HepG2 (cell line): ENCODE results near the gene GZF1. TPM values are rescaled to one million over a fixed set of nuclear protein-coding genes. Genes with fewer than 3 reads are reported as not detected.
A peak's percentile ranks its signal among the peaks of the same experiment; 100 is the strongest.

Source experiments
- DR1 ChIP-seq: sonication (generic); formaldehyde crosslinking; IDR thresholded peaks from 2 replicates; pipeline ENCODE4 v1.8.0; 2021; ENCODE audit warnings: mild to moderate bottlenecking, missing genetic modification reagents, inconsistent platforms
- FOXA1 ChIP-seq, 2 experiments: fragments of 450-650 bp in 1 of 2; sonication (generic) in 1 of 2; formaldehyde crosslinking in 1 of 2; IDR thresholded peaks; 2 replicates each; pipeline versions ENCODE4 v1.4.0 to v1.6.1; 2016 to 2020; ENCODE audit warnings: missing genetic modification reagents in 1 of 2
- FOXO1 ChIP-seq: sonication (generic); formaldehyde crosslinking; IDR thresholded peaks from 2 replicates; pipeline ENCODE4 v1.4.0; 2020; ENCODE audit warnings: missing genetic modification reagents
- GZF1 ChIP-seq: sonication (generic); formaldehyde crosslinking; IDR thresholded peaks from 2 replicates; pipeline ENCODE4 v1.5.1; 2020; ENCODE audit warnings: mild to moderate bottlenecking, missing genetic modification reagents
- HOXA7 ChIP-seq: sonication (generic); formaldehyde crosslinking; IDR thresholded peaks from 2 replicates; pipeline ENCODE4 v1.8.1; 2022; ENCODE audit warnings: mild to moderate bottlenecking, missing genetic modification reagents, moderate library complexity
- KMT2A ChIP-seq: sonication (generic); formaldehyde crosslinking; IDR thresholded peaks from 2 replicates; pipeline ENCODE4 v1.4.0; 2020; ENCODE audit warnings: missing genetic modification reagents
- MEIS1 ChIP-seq: sonication (generic); formaldehyde crosslinking; IDR thresholded peaks from 2 replicates; pipeline ENCODE4 v1.9.0; 2021; ENCODE audit warnings: mild to moderate bottlenecking, missing genetic modification reagents, moderate library complexity, borderline replicate concordance
- PRPF4 ChIP-seq: fragments of 200-400 bp; formaldehyde crosslinking; IDR thresholded peaks from 2 replicates; pipeline ENCODE4 v1.6.1; 2016; ENCODE audit warnings: low read length, low read depth; ENCODE audit not compliant: poor library complexity, severe bottlenecking
- REL ChIP-seq: sonication (generic); formaldehyde crosslinking; conservative IDR thresholded peaks from 2 replicates; pipeline ENCODE4 v1.8.0; 2022; ENCODE audit warnings: mild to moderate bottlenecking, missing genetic modification reagents, moderate library complexity
- TEAD2 ChIP-seq: sonication (generic); formaldehyde crosslinking; IDR thresholded peaks from 2 replicates; pipeline ENCODE4 v1.9.0; 2021; ENCODE audit warnings: missing genetic modification reagents
- YEATS2 ChIP-seq: sonication (generic); formaldehyde crosslinking; IDR thresholded peaks from 2 replicates; pipeline ENCODE4 v1.4.0; 2020; ENCODE audit warnings: missing genetic modification reagents, borderline replicate concordance
- ZC3H4 ChIP-seq: sonication (generic); formaldehyde crosslinking; IDR thresholded peaks from 2 replicates; pipeline ENCODE4 v1.4.0; 2020; ENCODE audit warnings: missing genetic modification reagents, borderline replicate concordance
- ZFP36 ChIP-seq: fragments of 150-350 bp; IDR thresholded peaks from 2 replicates; pipeline ENCODE4 v1.6.1; 2018; ENCODE audit warnings: borderline replicate concordance, low read length, low read depth; ENCODE audit not compliant: partially characterized antibody
- ZFP36L2 ChIP-seq: sonication (generic); formaldehyde crosslinking; IDR thresholded peaks from 2 replicates; pipeline ENCODE4 v1.4.0; 2020; ENCODE audit warnings: missing genetic modification reagents
- ZNF260 ChIP-seq: sonication (generic); formaldehyde crosslinking; IDR thresholded peaks from 2 replicates; pipeline ENCODE4 v1.4.0; 2020; ENCODE audit warnings: missing genetic modification reagents, low read depth, mild to moderate bottlenecking, borderline replicate concordance
- ZNF3 ChIP-seq: IDR thresholded peaks from 2 replicates; pipeline ENCODE4 v1.7.0; 2017; ENCODE audit warnings: inconsistent platforms
- ZNF543 ChIP-seq: sonication (generic); formaldehyde crosslinking; IDR thresholded peaks from 2 replicates; pipeline ENCODE4 v1.4.0; 2020; ENCODE audit warnings: mild to moderate bottlenecking, missing genetic modification reagents
- ZNF670 ChIP-seq: sonication (generic); formaldehyde crosslinking; IDR thresholded peaks from 2 replicates; pipeline ENCODE4 v1.8.0; 2022; ENCODE audit warnings: mild to moderate bottlenecking, missing genetic modification reagents, borderline replicate concordance
- polyA plus RNA-seq, 8 experiments: library from polyadenylated mRNA; depleted of rRNA in 3 of 8; stranded (reverse) in 7 of 8; unstranded in 1 of 8; fragments of >200 nt; fragmentation: Illumina TruSeq in 4 of 8; extraction: Trizol in 4 of 8; gene quantifications; 2 replicates each; pipeline versions ENCODE4 v1.2.1 to v1.2.3, GENCODE V29; 2011 to 2016; ENCODE audit warnings: low read depth in 4 of 8, missing spikeins in 1 of 8, mixed read lengths in 1 of 8; ENCODE audit not compliant: insufficient read depth in 1 of 8
- total RNA-seq, 5 experiments: library from RNA; depleted of rRNA; stranded (reverse); fragments of >200 nt; fragmentation: Illumina TruSeq; extraction: Trizol; gene quantifications; 2 replicates each; pipeline ENCODE4 v1.2.3, GENCODE V29; 2016; ENCODE audit warnings: low read depth in 1 of 5
- TF ChIP-seq, protein P1 (sequence below): sonication (generic); formaldehyde crosslinking; IDR thresholded peaks from 2 replicates; pipeline ENCODE4 v1.9.0; 2021; ENCODE audit warnings: missing genetic modification reagents, borderline replicate concordance
- TF ChIP-seq, protein P2 (sequence below): sonication (generic); formaldehyde crosslinking; IDR thresholded peaks from 2 replicates; pipeline ENCODE4 v1.4.0; 2020; ENCODE audit warnings: missing genetic modification reagents
- TF ChIP-seq, protein P3 (sequence below): sonication (generic); formaldehyde crosslinking; IDR thresholded peaks from 2 replicates; pipeline ENCODE4 v1.4.0; 2020; ENCODE audit warnings: missing genetic modification reagents; ENCODE audit errors: not compliant biosample characterization
- TF ChIP-seq, protein P4 (sequence below): sonication (generic); formaldehyde crosslinking; IDR thresholded peaks from 2 replicates; pipeline ENCODE4 v1.5.0; 2020; ENCODE audit warnings: mild to moderate bottlenecking, low read depth, missing genetic modification reagents, borderline replicate concordance
- TF ChIP-seq, protein P5 (sequence below): sonication (generic); formaldehyde crosslinking; IDR thresholded peaks from 2 replicates; pipeline ENCODE4 v1.4.0; 2020; ENCODE audit warnings: missing genetic modification reagents

Gene GZF1
- total and polyA plus RNA-seq, 2 of the 13 experiments (the other 11 are each of a cell fraction or from before 2014, with no cell fraction given): 16.9 to 26.0 TPM

DNA sequence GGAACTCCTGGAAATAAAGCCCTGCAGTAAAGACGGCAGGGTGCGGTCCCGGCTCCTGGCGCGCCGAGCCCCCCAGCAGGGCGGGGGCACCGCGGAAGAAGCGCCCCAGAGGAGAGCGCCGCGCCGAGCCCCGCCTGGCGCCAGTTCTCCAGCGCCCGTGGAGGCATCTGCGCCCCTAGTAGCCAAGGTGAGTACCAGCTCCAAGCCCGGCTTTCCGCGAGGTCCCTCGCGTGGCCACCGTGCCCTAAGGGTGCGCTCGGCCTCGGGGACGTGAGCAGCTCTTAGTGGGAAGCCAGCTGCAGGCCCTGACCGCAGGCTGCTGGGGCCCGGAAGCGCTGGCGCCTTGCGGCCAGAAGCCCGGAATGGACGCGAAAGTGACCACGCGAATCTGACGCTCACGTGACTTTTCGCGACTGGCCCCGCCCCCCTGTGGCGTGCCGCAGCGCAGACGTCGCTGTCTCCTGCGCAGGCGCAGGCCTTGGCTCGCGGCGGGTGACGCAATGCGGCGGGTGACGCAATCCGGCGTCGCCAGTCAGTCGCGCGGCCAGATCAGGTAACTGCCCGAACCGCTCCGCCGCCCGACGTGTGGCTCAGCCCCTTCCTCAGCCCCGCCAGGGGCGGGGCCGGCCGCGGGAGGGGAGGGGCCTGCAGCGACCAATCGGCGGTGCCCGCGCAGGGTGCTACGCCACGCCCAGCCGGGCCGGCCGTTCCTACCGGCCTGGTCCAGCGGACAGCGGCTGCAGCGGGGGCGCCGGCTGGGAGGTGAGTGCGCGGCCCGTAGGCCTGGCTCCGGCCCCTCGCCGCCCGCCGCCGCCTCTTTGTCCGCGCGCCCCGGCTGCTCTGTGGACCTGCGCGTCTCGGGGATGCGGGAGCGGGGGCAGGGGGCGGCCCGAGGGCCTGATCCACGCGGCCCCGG, at the start of gene GZF1 (continued):
- TF ChIP-seq, protein P1, sequence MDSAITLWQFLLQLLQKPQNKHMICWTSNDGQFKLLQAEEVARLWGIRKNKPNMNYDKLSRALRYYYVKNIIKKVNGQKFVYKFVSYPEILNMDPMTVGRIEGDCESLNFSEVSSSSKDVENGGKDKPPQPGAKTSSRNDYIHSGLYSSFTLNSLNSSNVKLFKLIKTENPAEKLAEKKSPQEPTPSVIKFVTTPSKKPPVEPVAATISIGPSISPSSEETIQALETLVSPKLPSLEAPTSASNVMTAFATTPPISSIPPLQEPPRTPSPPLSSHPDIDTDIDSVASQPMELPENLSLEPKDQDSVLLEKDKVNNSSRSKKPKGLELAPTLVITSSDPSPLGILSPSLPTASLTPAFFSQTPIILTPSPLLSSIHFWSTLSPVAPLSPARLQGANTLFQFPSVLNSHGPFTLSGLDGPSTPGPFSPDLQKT (CRISPR knock-in tag): no peak; the same call in 1 of the 2 replicates
- no peak for TF ChIP-seq ZNF260 (CRISPR knock-in tag)
- TF ChIP-seq, protein P2, sequence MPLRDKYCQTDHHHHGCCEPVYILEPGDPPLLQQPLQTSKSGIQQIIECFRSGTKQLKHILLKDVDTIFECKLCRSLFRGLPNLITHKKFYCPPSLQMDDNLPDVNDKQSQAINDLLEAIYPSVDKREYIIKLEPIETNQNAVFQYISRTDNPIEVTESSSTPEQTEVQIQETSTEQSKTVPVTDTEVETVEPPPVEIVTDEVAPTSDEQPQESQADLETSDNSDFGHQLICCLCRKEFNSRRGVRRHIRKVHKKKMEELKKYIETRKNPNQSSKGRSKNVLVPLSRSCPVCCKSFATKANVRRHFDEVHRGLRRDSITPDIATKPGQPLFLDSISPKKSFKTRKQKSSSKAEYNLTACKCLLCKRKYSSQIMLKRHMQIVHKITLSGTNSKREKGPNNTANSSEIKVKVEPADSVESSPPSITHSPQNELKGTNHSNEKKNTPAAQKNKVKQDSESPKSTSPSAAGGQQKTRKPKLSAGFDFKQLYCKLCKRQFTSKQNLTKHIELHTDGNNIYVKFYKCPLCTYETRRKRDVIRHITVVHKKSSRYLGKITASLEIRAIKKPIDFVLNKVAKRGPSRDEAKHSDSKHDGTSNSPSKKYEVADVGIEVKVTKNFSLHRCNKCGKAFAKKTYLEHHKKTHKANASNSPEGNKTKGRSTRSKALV (CRISPR knock-in tag): peak; percentile 94
- TF ChIP-seq ZC3H4 (CRISPR knock-in tag): peak; percentile 75; the same call in 1 of the 2 replicates
- TF ChIP-seq HOXA7 (CRISPR knock-in tag): no peak
- TF ChIP-seq ZNF543 (CRISPR knock-in tag): peak; percentile 99
- TF ChIP-seq ZNF670: peak; percentile 95; the same call in 1 of the 2 replicates
- TF ChIP-seq, protein P3, sequence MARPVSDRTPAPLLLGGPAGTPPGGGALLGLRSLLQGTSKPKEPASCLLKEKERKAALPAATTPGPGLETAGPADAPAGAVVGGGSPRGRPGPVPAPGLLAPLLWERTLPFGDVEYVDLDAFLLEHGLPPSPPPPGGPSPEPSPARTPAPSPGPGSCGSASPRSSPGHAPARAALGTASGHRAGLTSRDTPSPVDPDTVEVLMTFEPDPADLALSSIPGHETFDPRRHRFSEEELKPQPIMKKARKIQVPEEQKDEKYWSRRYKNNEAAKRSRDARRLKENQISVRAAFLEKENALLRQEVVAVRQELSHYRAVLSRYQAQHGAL (CRISPR knock-in tag): peak; percentile 50
- peak; percentile 74 for TF ChIP-seq FOXO1 (CRISPR knock-in tag)
- peak; percentile 78; the same call in 1 of the 2 replicates for TF ChIP-seq GZF1
- TF ChIP-seq YEATS2 (CRISPR knock-in tag): peak; percentile 92
- peak; percentile 95 for TF ChIP-seq KMT2A (CRISPR knock-in tag)
- TF ChIP-seq, protein P4, sequence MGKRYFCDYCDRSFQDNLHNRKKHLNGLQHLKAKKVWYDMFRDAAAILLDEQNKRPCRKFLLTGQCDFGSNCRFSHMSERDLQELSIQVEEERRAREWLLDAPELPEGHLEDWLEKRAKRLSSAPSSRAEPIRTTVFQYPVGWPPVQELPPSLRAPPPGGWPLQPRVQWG (CRISPR knock-in tag): no peak
- TF ChIP-seq ZNF3 (CRISPR knock-in tag): peak; percentile 66; the same call in 1 of the 2 replicates
- no peak for TF ChIP-seq FOXA1 (IDR thresholded peaks at IDR 0.05)
- TF ChIP-seq FOXA1 (CRISPR knock-in tag; IDR thresholded peaks at IDR 0.05): peak; percentile 56
- no peak for TF ChIP-seq PRPF4
- TF ChIP-seq REL: peak; percentile 96
- TF ChIP-seq MEIS1 (CRISPR knock-in tag): peak; percentile 98; the same call in 1 of the 2 replicates
- TF ChIP-seq ZFP36L2 (CRISPR knock-in tag): peak; percentile 85; the same call in 1 of the 2 replicates
- TF ChIP-seq ZFP36: no peak
- TF ChIP-seq, protein P5, sequence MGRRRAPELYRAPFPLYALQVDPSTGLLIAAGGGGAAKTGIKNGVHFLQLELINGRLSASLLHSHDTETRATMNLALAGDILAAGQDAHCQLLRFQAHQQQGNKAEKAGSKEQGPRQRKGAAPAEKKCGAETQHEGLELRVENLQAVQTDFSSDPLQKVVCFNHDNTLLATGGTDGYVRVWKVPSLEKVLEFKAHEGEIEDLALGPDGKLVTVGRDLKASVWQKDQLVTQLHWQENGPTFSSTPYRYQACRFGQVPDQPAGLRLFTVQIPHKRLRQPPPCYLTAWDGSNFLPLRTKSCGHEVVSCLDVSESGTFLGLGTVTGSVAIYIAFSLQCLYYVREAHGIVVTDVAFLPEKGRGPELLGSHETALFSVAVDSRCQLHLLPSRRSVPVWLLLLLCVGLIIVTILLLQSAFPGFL (CRISPR knock-in tag): 0 out of 2 replicates have a peak, but pooled peaks have one; percentile 44
- TF ChIP-seq TEAD2 (CRISPR knock-in tag): no peak
- TF ChIP-seq DR1 (CRISPR knock-in tag): peak; percentile 91
